BJ (cell line): ENCODE data around the gene NKIRAS2. TPM values are rescaled to one million over a fixed set of nuclear protein-coding genes. Genes with fewer than 3 reads are reported as not detected.

Source experiments
- CTCF ChIA-PET: fragments of 350-600 bp; formaldehyde crosslinking; extraction: SDS; loops from one replicate; lab custom pipeline; 2021; ENCODE audit warnings: antibody characterized with exemption, inconsistent platforms; lab: Yijun Ruan, JAX
- POLR2A ChIA-PET: fragments of 300-600 bp; sonication (Branson Sonifier 250); formaldehyde crosslinking; extraction: SDS; loops from one replicate; lab custom pipeline; 2021; ENCODE audit warnings: antibody characterized with exemption; lab: Charles Lee
- DNase-seq: peaks from one replicate; pipeline ENCODE4 v3.0.0-alpha.2; 2011; ENCODE audit warnings: low read depth
- H3K27me3 ChIP-seq: 2 replicates; pipeline ENCODE4 v1.6.0; 2011; ENCODE audit warnings: low read length; ENCODE audit not compliant: control insufficient read depth, insufficient read depth
- H3K36me3 ChIP-seq: 2 replicates; pipeline ENCODE4 v1.5.1; 2011; ENCODE audit warnings: low read length; ENCODE audit not compliant: control insufficient read depth, insufficient read depth
- H3K4me3 ChIP-seq: 2 replicates; pipeline ENCODE4 v1.5.1; 2011; ENCODE audit warnings: low read depth, mild to moderate bottlenecking, control low read depth, low read length
- CTCF ChIP-seq: IDR thresholded peaks from 2 replicates; pipeline ENCODE4 v1.5.1; 2011; ENCODE audit warnings: low read depth, mild to moderate bottlenecking, control low read depth, inconsistent platforms, low read length, moderate library complexity; ENCODE audit not compliant: insufficient read depth
- polyA plus RNA-seq: library from polyadenylated mRNA; depleted of rRNA; stranded (reverse); fragments of >200 nt; gene quantifications from 2 replicates; pipeline ENCODE4 v1.2.3, GENCODE V29; 2011

NKIRAS2 gene
- polyA plus RNA-seq, 1 experiment, result 81.4 TPM

DNA sequence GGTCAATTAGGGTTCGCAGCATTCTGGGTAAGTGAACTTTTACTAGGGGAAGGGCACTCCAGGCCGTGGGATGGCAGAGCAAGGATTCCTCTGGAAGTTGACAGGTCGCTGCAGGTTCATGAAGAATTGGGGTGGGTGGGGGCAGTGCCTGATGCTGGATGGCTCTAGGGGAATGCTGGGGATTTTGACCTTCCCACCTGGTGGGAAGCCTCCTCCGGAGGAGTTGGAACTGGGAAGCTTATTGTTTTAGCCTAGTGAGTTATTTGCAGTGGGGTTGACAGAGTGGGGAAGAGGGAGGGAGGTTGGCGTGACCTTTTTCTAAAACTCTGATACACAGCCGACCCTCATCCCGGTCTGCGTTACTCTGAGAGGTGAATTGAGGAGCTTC is 31.1 kb downstream of the NKIRAS2 start:
- Histone ChIP-seq H3K36me3 (no peaks in the 10 kb centered on the region), H3K27me3 (peaks cover 43% of the 10 kb centered on the region), H3K4me3 (peak overlapping the region; percentile 21; the same call in 1 of the 2 replicates)
- no peak for TF ChIP-seq CTCF
- CTCF ChIA-PET, result interaction anchor here (0.7 to 1.7 kb wide), 6 partner anchors 10 to 61 kb away, joined by 3 to 6 read pairs (median 4); no protein-coding TSS in a partner anchor
- DNase-seq, result no peak
- POLR2A ChIA-PET, result no interaction called here

GRCh38 chr17:42051645-42052044 is 31.8 kb downstream of the NKIRAS2 start:
- no peak overlapping the region for H3K4me3 ChIP-seq
- ChIA-PET CTCF (interaction anchor here (0.8 to 1.7 kb wide), 5 partner anchors 11 to 60 kb away, joined by 3 to 6 read pairs (median 4); no protein-coding TSS in a partner anchor), POLR2A (no interaction called here)
- TF ChIP-seq CTCF, result no peak
- DNase-seq, result no peak
- peaks cover 43% of the 10 kb centered on the region for H3K27me3 ChIP-seq
- H3K36me3 ChIP-seq, result no peaks in the 10 kb centered on the region

GRCh38 chr17:42052346-42052877 is 32.5 kb downstream of the NKIRAS2 start:
- ChIA-PET POLR2A (no interaction called here), CTCF (interaction anchor here (1.7 kb wide), 2 partner anchors 15 to 16 kb away, joined by 3 to 6 read pairs; no protein-coding TSS in a partner anchor)
- H3K4me3 ChIP-seq, result no peak overlapping the region
- no peak for DNase-seq
- H3K27me3 ChIP-seq, result peaks cover 43% of the 10 kb centered on the region
- no peak for TF ChIP-seq CTCF
- H3K36me3 ChIP-seq, result no peaks in the 10 kb centered on the region

DNA sequence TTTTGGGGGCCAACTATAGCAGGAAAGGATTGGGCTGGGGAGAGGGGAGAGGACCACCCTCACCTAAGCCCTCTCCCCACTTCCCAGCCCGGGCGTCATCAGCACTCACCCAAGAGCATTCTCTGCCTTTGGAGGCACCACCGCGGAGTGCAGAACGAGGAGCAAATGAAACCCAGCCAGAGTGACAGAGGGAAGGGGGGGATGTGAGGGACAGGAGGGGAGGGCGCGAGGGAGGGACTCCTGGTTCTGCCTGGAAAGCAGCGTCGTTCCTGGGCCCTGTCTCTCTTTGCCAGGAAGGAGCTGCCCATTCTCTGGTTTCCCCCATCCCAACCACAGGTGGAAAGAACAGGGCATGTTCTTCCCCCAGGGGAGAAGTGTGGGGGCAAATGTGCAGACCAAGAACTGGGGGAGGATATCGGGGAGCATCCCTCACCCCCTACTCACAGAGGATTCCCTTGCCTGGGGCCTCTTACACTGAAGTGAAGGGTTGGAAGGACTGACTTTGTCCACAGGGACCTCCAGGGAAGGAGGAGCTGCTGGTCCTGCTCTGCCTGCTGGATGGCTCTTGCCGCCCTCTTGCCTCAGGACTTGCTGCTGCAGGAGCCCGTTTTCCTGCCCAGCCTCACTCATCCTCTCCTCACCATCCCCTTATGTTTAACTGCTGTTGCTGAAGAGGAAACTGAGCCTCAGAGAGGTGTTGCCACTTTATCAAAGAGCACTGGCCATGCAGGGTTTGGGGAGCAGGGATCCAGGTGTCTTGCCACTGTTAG is 34.0 kb downstream of the NKIRAS2 start:
- Histone ChIP-seq H3K36me3 (no peaks in the 10 kb centered on the region), H3K27me3 (peaks cover 38% of the 10 kb centered on the region), H3K4me3 (no peak overlapping the region)
- no peak for TF ChIP-seq CTCF
- ChIA-PET POLR2A (no interaction called here), CTCF (interaction anchor here (1.7 kb wide), 1 partner anchor 13 kb away, joined by 7 read pairs; no protein-coding TSS in a partner anchor)
- DNase-seq, result no peak

GRCh38 chr17:42055027-42055426 is 35.1 kb downstream of the NKIRAS2 start:
- Histone ChIP-seq H3K4me3 (no peak overlapping the region), H3K36me3 (no peaks in the 10 kb centered on the region), H3K27me3 (peaks cover 36% of the 10 kb centered on the region)
- CTCF ChIA-PET, result interaction anchor here (1.1 to 1.9 kb wide), 4 partner anchors 11 to 31 kb away, joined by 4 to 9 read pairs (median 8); no protein-coding TSS in a partner anchor
- DNase-seq, result no peak
- no peak for TF ChIP-seq CTCF
- POLR2A ChIA-PET, result no interaction called here
